Neural progenitor cell (in vitro differentiated cells): ENCODE data around the gene ZFR2. TPM values are rescaled to one million over a fixed set of nuclear protein-coding genes. Genes with fewer than 3 reads are reported as not detected.

Experiments used
- DNase-seq: peaks from one replicate; pipeline ENCODE4 v3.0.0-alpha.2; 2016; ENCODE audit warnings: low spot score
- H2AFZ ChIP-seq: fragments of 200-600 bp; sonication (generic); replicated peaks from 2 replicates; pipeline ENCODE4 v1.6.1; 2016; ENCODE audit warnings: antibody characterized with exemption
- H3F3A ChIP-seq: fragments of 200-600 bp; sonication (generic); 2 replicates; pipeline ENCODE4 v1.6.1; 2016; ENCODE audit warnings: antibody characterized with exemption, low read depth
- H3K27ac ChIP-seq: fragments of 200-600 bp; sonication (generic); 2 replicates; pipeline ENCODE4 v1.5.1; 2016; ENCODE audit warnings: mild to moderate bottlenecking
- H3K27me3 ChIP-seq: fragments of 200-600 bp; sonication (generic); 2 replicates; pipeline ENCODE4 v1.6.1; 2016; ENCODE audit warnings: mild to moderate bottlenecking, moderate library complexity
- H3K36me3 ChIP-seq: fragments of 200-600 bp; sonication (generic); 2 replicates; pipeline ENCODE4 v1.5.1; 2016
- H3K4me1 ChIP-seq: fragments of 200-600 bp; sonication (generic); 2 replicates; pipeline ENCODE4 v1.6.1; 2016; ENCODE audit warnings: mixed run types
- H3K4me2 ChIP-seq: fragments of 200-600 bp; sonication (generic); 2 replicates; pipeline ENCODE4 v1.6.1; 2016
- H3K4me3 ChIP-seq: fragments of 200-600 bp; sonication (generic); 2 replicates; pipeline ENCODE4 v1.5.1; 2016
- H3K79me2 ChIP-seq: fragments of 200-600 bp; sonication (generic); 2 replicates; pipeline ENCODE4 v1.6.1; 2016; ENCODE audit warnings: low read depth
- H3K9ac ChIP-seq: fragments of 200-600 bp; sonication (generic); 2 replicates; pipeline ENCODE4 v1.6.1; 2016
- H3K9me3 ChIP-seq: fragments of 200-600 bp; sonication (generic); 2 replicates; pipeline ENCODE4 v1.5.1; 2016; ENCODE audit warnings: low read depth
- H4K20me1 ChIP-seq: fragments of 200-600 bp; sonication (generic); 2 replicates; pipeline ENCODE4 v1.6.1; 2016; ENCODE audit warnings: low read depth
- H3K27ac Mint-ChIP-seq: 3 replicates; pipeline ENCODE4 v1.8.0; 2021; ENCODE audit warnings: mixed read lengths
- H3K27me3 Mint-ChIP-seq: 2 replicates; pipeline ENCODE4 v1.8.0; 2022; ENCODE audit warnings: low read depth, mild to moderate bottlenecking, inconsistent platforms, moderate library complexity, mixed read lengths; ENCODE audit not compliant: insufficient read depth
- H3K36me3 Mint-ChIP-seq: 3 replicates; pipeline ENCODE4 v1.8.0; 2021; ENCODE audit warnings: mixed read lengths
- H3K4me1 Mint-ChIP-seq: 3 replicates; pipeline ENCODE4 v1.8.0; 2021; ENCODE audit warnings: mixed read lengths
- H3K4me3 Mint-ChIP-seq: 3 replicates; pipeline ENCODE4 v1.8.0; 2021; ENCODE audit warnings: mild to moderate bottlenecking, moderate library complexity, mixed read lengths
- H3K9me3 Mint-ChIP-seq: 3 replicates; pipeline ENCODE4 v1.8.0; 2020; ENCODE audit warnings: mixed read lengths
- EZH2 ChIP-seq: fragments of 200-600 bp; sonication (generic); IDR thresholded peaks from 2 replicates; pipeline ENCODE4 v1.6.1; 2017; ENCODE audit warnings: antibody characterized with exemption, mild to moderate bottlenecking, moderate library complexity
- EZH2phosphoT487 ChIP-seq: fragments of 200-600 bp; sonication (generic); IDR thresholded peaks from 2 replicates; pipeline ENCODE4 v1.6.1; 2017; ENCODE audit warnings: antibody characterized with exemption
- total RNA-seq: library from RNA; depleted of rRNA; stranded (reverse); fragments of >200 nt; gene quantifications from 2 replicates; pipeline ENCODE4 v1.2.3, GENCODE V29; 2015; ENCODE audit warnings: low replicate concordance
- TF ChIP-seq, protein P1 (sequence below): fragments of 200-600 bp; sonication (generic); IDR thresholded peaks from 2 replicates; pipeline ENCODE4 v1.5.1; 2017; ENCODE audit warnings: antibody characterized with exemption, mild to moderate bottlenecking

The ZFR2 gene
- total RNA-seq, 1 donor from 2014 or later: 8.9 TPM

DNA sequence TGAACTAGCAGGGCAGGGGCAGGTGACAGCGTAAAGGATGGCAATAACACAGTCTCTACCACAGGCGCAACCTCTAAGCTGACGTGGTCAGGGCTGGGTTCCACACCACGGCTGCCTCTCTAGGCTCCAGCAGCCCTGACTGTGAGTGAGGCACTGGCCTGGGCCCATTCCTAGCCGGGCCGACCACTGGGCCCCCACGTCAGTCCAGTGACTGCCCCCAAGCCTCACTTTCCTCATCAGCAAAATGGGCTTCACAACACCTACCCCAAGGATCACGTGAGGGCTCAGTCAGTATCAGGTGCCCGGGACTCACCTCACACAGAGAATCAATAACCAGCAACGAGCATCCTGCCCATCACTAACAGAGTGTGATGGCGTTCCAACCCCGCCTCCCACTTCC, 5.2 kb downstream of the ZFR2 start:
- Histone ChIP-seq H2AFZ (no peak overlapping the region), H4K20me1 (peaks cover 32% of the 10 kb centered on the region), H3K36me3 (no peaks in the 10 kb centered on the region), H3F3A (peaks cover 6% of the 10 kb centered on the region), H3K4me1 (peaks cover 16% of the 10 kb centered on the region), H3K4me2 (no peak overlapping the region), H3K9me3 (no peaks in the 10 kb centered on the region), H3K27ac (no peak overlapping the region), H3K79me2 (peaks cover 36% of the 10 kb centered on the region), H3K9ac (no peak overlapping the region), H3K4me3 (no peak overlapping the region), H3K27me3 (no peaks in the 10 kb centered on the region)
- Mint-ChIP-seq H3K36me3 (peaks cover 7% of the 10 kb centered on the region), H3K9me3 (no peaks in the 10 kb centered on the region), H3K27ac (no peak overlapping the region), H3K4me1 (peaks cover 22% of the 10 kb centered on the region), H3K4me3 (no peak overlapping the region), H3K27me3 (peaks cover 10% of the 10 kb centered on the region)
- DNase-seq: no peak
- TF ChIP-seq EZH2phosphoT487 (no peak), EZH2 (no peak)
- TF ChIP-seq, protein P1, sequence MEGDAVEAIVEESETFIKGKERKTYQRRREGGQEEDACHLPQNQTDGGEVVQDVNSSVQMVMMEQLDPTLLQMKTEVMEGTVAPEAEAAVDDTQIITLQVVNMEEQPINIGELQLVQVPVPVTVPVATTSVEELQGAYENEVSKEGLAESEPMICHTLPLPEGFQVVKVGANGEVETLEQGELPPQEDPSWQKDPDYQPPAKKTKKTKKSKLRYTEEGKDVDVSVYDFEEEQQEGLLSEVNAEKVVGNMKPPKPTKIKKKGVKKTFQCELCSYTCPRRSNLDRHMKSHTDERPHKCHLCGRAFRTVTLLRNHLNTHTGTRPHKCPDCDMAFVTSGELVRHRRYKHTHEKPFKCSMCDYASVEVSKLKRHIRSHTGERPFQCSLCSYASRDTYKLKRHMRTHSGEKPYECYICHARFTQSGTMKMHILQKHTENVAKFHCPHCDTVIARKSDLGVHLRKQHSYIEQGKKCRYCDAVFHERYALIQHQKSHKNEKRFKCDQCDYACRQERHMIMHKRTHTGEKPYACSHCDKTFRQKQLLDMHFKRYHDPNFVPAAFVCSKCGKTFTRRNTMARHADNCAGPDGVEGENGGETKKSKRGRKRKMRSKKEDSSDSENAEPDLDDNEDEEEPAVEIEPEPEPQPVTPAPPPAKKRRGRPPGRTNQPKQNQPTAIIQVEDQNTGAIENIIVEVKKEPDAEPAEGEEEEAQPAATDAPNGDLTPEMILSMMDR: no peak

DNA sequence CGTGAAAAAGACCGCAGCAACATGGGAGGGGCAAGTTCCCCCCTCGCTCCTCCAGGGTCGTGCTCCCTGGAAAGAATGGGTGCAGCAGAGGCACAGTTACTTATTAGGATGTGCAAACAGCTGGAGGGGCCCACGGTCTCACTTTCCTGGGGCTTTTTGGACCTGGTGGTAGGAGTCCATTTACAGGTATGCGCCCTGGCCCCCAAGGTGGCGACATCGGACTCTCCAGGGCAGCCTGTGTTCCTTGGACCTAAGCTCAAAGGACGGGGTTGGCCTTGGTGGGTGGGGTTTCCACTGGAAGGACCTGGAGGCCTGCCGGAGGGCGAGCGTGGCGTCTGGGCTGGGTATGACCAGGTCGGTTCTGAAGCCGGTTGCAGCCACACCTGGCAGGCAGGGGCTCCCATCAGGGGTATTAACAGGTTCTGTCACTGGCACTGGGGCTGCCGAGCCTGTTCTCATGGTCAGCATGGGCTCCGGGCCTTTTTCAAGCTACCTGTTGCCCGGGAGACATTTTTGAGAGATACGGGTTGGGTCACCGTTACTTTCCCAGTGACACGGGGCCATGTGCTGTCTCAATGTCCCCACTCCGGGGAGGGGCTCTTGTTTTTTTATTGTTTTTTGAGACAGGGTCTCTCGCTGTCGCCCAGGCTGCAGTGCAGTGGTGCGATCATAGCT, 5.9 kb downstream of the ZFR2 start:
- no peak overlapping the region for H3K27ac Mint-ChIP-seq
- DNase-seq: no peak

DNA sequence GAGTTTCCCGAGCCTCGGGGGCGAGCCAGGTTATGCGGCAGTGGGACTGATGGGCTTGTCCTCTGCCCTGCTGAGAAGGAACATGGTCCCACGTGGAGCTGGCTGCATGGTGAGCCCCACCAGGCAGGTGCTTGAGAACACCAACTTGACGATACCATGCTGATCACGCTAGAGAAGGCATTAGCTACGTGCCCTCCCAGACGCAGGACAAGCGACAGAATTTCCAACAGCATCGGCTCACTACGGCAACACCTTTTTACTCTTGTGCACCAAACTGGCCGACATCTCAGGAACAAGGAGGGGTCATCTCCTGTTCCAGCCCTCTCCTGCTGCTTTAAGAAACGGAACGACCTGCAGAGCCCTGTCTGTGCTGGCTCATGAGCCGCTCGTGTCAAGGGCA, 8.3 kb downstream of the ZFR2 start:
- H3K27me3 Mint-ChIP-seq: peaks cover 3% of the 10 kb centered on the region
- H3K27ac Mint-ChIP-seq: no peak overlapping the region
- H4K20me1 ChIP-seq: peaks cover 19% of the 10 kb centered on the region

More for the DNA sequence above, 5.9 kb downstream of the ZFR2 start:
- H3K9me3 Mint-ChIP-seq: no peaks in the 10 kb centered on the region
- H3K4me3 ChIP-seq: no peak overlapping the region
- H4K20me1 ChIP-seq: peaks cover 31% of the 10 kb centered on the region
- H2AFZ ChIP-seq: no peak overlapping the region
- peaks cover 33% of the 10 kb centered on the region for H3K79me2 ChIP-seq
- H3K4me2 ChIP-seq: no peak overlapping the region
- no peaks in the 10 kb centered on the region for H3K27me3 ChIP-seq
- peaks cover 22% of the 10 kb centered on the region for H3K4me1 Mint-ChIP-seq
- peaks cover 7% of the 10 kb centered on the region for H3K36me3 Mint-ChIP-seq
- H3K27ac ChIP-seq: no peak overlapping the region
- no peaks in the 10 kb centered on the region for H3K9me3 ChIP-seq
- H3K9ac ChIP-seq: no peak overlapping the region
- peaks cover 3% of the 10 kb centered on the region for H3F3A ChIP-seq
- no peak for TF ChIP-seq EZH2
- TF ChIP-seq EZH2phosphoT487: no peak
- TF ChIP-seq, protein P1: no peak
- peaks cover 11% of the 10 kb centered on the region for H3K4me1 ChIP-seq
- peaks cover 6% of the 10 kb centered on the region for H3K27me3 Mint-ChIP-seq
- no peaks in the 10 kb centered on the region for H3K36me3 ChIP-seq
- H3K4me3 Mint-ChIP-seq: no peak overlapping the region

More for the DNA sequence above, 8.3 kb downstream of the ZFR2 start:
- Mint-ChIP-seq H3K4me1 (peaks cover 7% of the 10 kb centered on the region), H3K36me3 (peaks cover 12% of the 10 kb centered on the region), H3K4me3 (no peak overlapping the region), H3K9me3 (no peaks in the 10 kb centered on the region)
- Histone ChIP-seq H3K4me2 (no peak overlapping the region), H3K9me3 (no peaks in the 10 kb centered on the region), H3K36me3 (no peaks in the 10 kb centered on the region), H2AFZ (no peak overlapping the region), H3K9ac (no peak overlapping the region), H3K27ac (no peak overlapping the region), H3F3A (no peaks in the 10 kb centered on the region), H3K4me3 (no peak overlapping the region), H3K4me1 (no peaks in the 10 kb centered on the region), H3K27me3 (no peaks in the 10 kb centered on the region), H3K79me2 (peaks cover 13% of the 10 kb centered on the region)
- no peak for DNase-seq
- TF ChIP-seq, protein P1: no peak
- TF ChIP-seq EZH2phosphoT487: no peak
- TF ChIP-seq EZH2: no peak
